ENCODE data around the gene ZSWIM5.
A peak's percentile ranks its signal among the peaks of the same experiment; 100 is the strongest.

The ZSWIM5 gene

DNA sequence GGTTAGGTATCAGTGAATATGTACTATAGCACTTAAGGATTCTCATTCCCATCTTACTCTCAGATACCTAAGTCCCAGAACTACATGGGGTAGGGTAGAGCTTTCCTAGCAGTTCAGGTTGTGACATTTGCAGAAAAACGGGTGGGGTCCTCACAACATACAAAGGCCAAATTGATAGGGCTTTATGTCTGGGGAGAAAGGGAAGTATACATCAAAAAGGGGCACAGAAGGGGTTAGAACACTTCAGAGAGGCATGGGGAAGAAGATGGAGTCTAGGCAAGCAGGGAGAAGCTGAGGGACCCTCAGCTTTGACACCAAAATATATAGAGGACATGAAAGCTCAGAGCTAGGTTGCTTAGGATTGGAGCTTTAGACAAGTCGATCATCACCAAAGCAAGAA lies 190.7 kb downstream of the ZSWIM5 start:
- TF ChIP-seq CTCF (IDR thresholded peaks at IDR 0.05; ENCODE audit: low read depth, low read length) = no peak
- no peak for DNase-seq (ENCODE audit: low read depth, low spot score)
- in situ Hi-C loops (cut with HindIII; ENCODE audit: low sequenced_read_pairs) = no loop called here
- H3K4me3 ChIP-seq (ENCODE audit: low read depth, low read length) = no peak overlapping the region

DNA sequence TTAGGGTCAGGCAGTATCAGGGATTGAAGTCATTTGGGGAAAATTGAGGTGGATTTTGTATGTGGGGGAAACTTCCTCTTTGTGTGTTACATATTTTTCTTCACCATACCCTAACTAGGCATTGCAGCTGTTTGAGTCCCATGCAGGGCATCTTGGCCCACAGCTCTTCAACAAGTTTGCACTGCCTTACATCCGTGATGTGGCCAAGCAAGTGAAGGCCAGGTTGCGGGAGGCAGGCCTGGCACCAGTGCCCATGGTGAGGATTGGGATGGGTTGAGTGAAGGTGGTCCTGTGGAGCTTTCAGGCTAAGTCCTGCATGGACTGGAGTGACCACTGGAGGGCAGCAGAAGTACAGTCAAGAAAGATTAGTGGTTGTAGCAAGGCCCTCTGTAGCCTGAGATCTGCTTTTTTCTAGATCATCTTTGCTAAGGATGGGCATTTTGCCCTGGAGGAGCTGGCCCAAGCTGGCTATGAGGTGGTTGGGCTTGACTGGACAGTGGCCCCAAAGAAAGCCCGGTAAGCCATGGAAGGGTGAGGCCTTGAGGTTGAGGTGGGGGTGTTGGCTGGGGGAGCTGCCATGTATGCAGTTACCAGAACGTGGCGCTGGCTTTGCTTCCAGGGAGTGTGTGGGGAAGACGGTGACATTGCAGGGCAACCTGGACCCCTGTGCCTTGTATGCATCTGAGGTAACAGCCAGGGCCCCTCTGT lies 191.9 kb downstream of the ZSWIM5 start:
- peak; percentile 85 for DNase-seq (ENCODE audit: low read depth, low spot score)
- in situ Hi-C loops (cut with HindIII; ENCODE audit: low sequenced_read_pairs) = no loop called here
- peak; percentile 92 for TF ChIP-seq CTCF (IDR thresholded peaks at IDR 0.05; ENCODE audit: low read depth, low read length)
- H3K4me3 ChIP-seq (ENCODE audit: low read depth, low read length) = no peak overlapping the region

GRCh38 chr1:45013551-45014209 lies 192.7 kb downstream of the ZSWIM5 start:
- TF ChIP-seq CTCF (IDR thresholded peaks at IDR 0.05; ENCODE audit: low read depth, low read length) = no peak
- H3K4me3 ChIP-seq (ENCODE audit: low read depth, low read length) = no peak overlapping the region
- in situ Hi-C loops (cut with HindIII; ENCODE audit: low sequenced_read_pairs) = no loop called here
- DNase-seq (ENCODE audit: low read depth, low spot score) = no peak

DNA sequence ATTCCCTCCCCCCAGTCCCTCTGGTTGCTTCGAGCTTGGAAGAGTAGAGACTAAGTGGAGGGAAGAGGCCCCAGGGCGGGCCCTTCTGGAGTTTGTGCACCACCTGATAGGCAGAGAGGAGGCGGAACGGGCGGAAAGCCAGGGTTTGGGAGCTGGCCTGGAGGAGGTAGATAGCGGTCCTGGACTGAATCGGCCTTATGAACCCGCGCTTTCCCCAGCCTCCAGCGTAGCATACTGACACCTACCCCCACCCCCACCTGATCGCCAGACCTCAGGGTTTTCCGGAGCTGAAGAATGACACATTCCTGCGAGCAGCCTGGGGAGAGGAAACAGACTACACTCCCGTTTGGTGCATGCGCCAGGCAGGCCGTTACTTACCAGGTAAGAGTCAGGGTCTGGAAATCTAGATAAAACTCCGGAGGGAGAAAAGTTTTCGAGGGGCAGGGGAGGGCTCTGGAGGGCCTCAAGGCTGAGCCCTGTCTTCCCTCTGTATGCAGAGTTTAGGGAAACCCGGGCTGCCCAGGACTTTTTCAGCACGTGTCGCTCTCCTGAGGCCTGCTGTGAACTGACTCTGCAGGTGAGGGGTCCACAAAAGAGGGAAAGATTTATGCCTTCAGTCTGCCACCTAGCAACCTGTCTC lies 193.6 kb downstream of the ZSWIM5 start:
- DNase-seq (ENCODE audit: low read depth, low spot score) = peak; percentile 59
- H3K4me3 ChIP-seq (ENCODE audit: low read depth, low read length) = peak overlapping the region; percentile 81
- no peak for TF ChIP-seq CTCF (IDR thresholded peaks at IDR 0.05; ENCODE audit: low read depth, low read length)
- in situ Hi-C loops (cut with HindIII; ENCODE audit: low sequenced_read_pairs) = no loop called here

DNA sequence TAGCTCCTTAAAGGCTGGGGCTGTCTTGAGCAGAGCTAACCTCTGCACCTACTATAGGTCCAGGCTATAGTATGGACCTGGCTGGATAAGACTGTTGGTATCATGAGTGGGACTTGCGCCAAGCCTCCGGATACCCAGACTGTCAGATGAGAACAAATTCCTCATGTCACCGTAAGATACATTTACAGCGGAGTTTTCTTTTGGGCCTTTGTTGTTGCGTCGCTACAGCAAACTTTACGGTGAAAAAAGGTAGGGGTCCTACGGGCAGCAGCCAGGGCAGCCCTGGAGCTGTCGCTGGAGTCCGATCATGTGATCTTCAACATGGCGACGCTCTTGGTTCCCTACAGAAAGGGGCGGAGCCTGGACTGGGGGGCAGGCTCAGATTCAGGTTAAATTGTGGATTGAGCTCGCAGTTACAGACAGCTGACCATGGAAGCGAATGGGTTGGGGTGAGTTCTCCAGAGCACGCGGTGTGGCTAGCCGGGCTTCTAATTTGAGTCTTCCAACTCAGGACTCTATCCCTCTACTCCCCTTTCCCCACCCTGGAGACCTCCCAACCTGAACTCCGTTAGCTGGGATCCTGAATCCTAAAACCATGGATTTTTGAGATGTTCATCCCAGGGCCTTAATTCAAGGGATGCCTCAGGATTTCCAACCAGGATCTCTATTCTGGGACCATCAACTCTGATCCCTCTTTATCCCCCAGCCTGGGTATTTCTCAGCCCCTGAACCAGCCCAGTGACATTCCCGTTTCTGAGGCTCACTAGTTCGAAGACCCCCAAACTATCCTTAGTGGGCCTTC lies 194.4 kb downstream of the ZSWIM5 start, which contains the start of gene UROD:
UROD (plus strand) TSS at position 418 of the 802 bp plus-strand sequence; CDS start at position 430, 12 bp downstream.
- peak within 1 kb of the TSS; percentile 88 for H3K4me3 ChIP-seq (ENCODE audit: low read depth, low read length)
- peak; percentile 97 for DNase-seq (ENCODE audit: low read depth, low spot score)
- TF ChIP-seq CTCF (IDR thresholded peaks at IDR 0.05; ENCODE audit: low read depth, low read length) = no peak
- in situ Hi-C loops (cut with HindIII; ENCODE audit: low sequenced_read_pairs) = no loop called here

All from astrocyte of the spinal cord (primary cell).